NCI-H1105 (cell line): ENCODE data around the gene XPNPEP2.

Experiments
- DNase-seq: peaks from one replicate; lab custom pipeline; 2025; lab: John Stamatoyannopoulos, UW

The XPNPEP2 gene

GRCh38 chrX:129754056-129755024 lies 15.6 kb downstream of the XPNPEP2 start:
- DNase-seq, result no peak

- DNase-seq, result no peak
These were observed 17.2 kb downstream of the XPNPEP2 start for GRCh38 chrX:129755779-129756650.

GRCh38 chrX:129759576-129760061 lies 20.8 kb downstream of the XPNPEP2 start:
- no peak for DNase-seq

GRCh38 chrX:129760155-129760554 lies 21.4 kb downstream of the XPNPEP2 start:
- DNase-seq, result no peak

- no peak for DNase-seq
These were observed 22.2 kb downstream of the XPNPEP2 start for GRCh38 chrX:129760981-129761380.

- no peak for DNase-seq
These were observed 22.8 kb downstream of the XPNPEP2 start for GRCh38 chrX:129761596-129761995.

- DNase-seq, result no peak
These were observed 23.7 kb downstream of the XPNPEP2 start for GRCh38 chrX:129762448-129762847.

GRCh38 chrX:129763666-129764065 lies 24.9 kb downstream of the XPNPEP2 start:
- DNase-seq, result no peak

GRCh38 chrX:129768186-129768585 lies 29.4 kb downstream of the XPNPEP2 start:
- DNase-seq, result no peak

GRCh38 chrX:129768586-129769466 lies 30.0 kb downstream of the XPNPEP2 start:
- DNase-seq, result no peak

GRCh38 chrX:129769467-129770154 lies 30.8 kb downstream of the XPNPEP2 start:
- no peak for DNase-seq

GRCh38 chrX:129771266-129771995 lies 32.7 kb downstream of the XPNPEP2 start:
- no peak for DNase-seq

GRCh38 chrX:129772796-129773431 lies 34.1 kb downstream of the XPNPEP2 start:
- no peak for DNase-seq

- no peak for DNase-seq
These were observed 35.1 kb downstream of the XPNPEP2 start for GRCh38 chrX:129773649-129774458.

GRCh38 chrX:129777218-129778030 lies 38.6 kb downstream of the XPNPEP2 start:
- no peak for DNase-seq

- no peak for DNase-seq
These were observed 40.4 kb downstream of the XPNPEP2 start for GRCh38 chrX:129779086-129779672.

- DNase-seq, result no peak
These were observed 41.0 kb downstream of the XPNPEP2 start, which contains the start of gene SASH3 for GRCh38 chrX:129779747-129780146. TSS of gene SASH3 (plus strand) at chrX:129779949. CDS start at chrX:129780098, 149 bp downstream.
